HL-60 (cell line): Measurements from ENCODE around the gene LYPD1.

Experiments used
- DNase-seq, 2 experiments: peaks; one replicate each; pipeline ENCODE4 v3.0.0-alpha.2; 2010 to 2020; ENCODE audit warnings: low read depth in 1 of 2, low spot score in 1 of 2
- H3K27ac ChIP-seq: fragments of 250-450 bp; sonication (Bioruptor Pico); replicated peaks from 2 replicates; pipeline ENCODE4 v1.5.1; 2020; ENCODE audit warnings: mild to moderate bottlenecking, moderate library complexity
- H3K27me3 ChIP-seq: fragments of 250-450 bp; sonication (Bioruptor Pico); 2 replicates; pipeline ENCODE4 v1.5.1; 2021; ENCODE audit warnings: mild to moderate bottlenecking, moderate library complexity; ENCODE audit not compliant: insufficient read depth, poor library complexity, severe bottlenecking
- H3K4me3 ChIP-seq: replicated peaks from 2 replicates; pipeline ENCODE4 v1.5.1; 2011; ENCODE audit warnings: mild to moderate bottlenecking, control low read depth, low read length; ENCODE audit not compliant: insufficient read depth
- GABPA ChIP-seq: IDR thresholded peaks from 2 replicates; pipeline ENCODE4 v1.6.1; 2012; ENCODE audit warnings: low read depth
- POLR2AphosphoS5 ChIP-seq: IDR thresholded peaks from 2 replicates; pipeline ENCODE4 v1.6.1; 2012; ENCODE audit warnings: low read depth
- SPI1 ChIP-seq: IDR thresholded peaks from 2 replicates; pipeline ENCODE4 v1.6.1; 2012; ENCODE audit warnings: low read depth, mild to moderate bottlenecking, borderline replicate concordance
- long read RNA-seq: library from polyadenylated mRNA; unstranded; transcript quantifications from one replicate; pipeline ENCODE4 v2.0.0, GENCODE V29; 2020
- TF ChIP-seq, protein P1 (sequence below): IDR thresholded peaks from 2 replicates; pipeline ENCODE4 v1.6.1; 2012; ENCODE audit warnings: low read depth; ENCODE audit not compliant: insufficient replicate concordance
- TF ChIP-seq, protein P2 (sequence below): IDR thresholded peaks from one replicate; pipeline ENCODE4 v1.5.1; 2011; ENCODE audit warnings: low read length, control low read depth, inconsistent platforms; ENCODE audit not compliant: insufficient read depth

The LYPD1 gene, protein sequence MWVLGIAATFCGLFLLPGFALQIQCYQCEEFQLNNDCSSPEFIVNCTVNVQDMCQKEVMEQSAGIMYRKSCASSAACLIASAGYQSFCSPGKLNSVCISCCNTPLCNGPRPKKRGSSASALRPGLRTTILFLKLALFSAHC
- long read RNA-seq, partial matches to known transcripts = 0 of 1 reads
- long read RNA-seq, other reads (novel, unspliced or antisense) = 1 of 1 reads

DNA sequence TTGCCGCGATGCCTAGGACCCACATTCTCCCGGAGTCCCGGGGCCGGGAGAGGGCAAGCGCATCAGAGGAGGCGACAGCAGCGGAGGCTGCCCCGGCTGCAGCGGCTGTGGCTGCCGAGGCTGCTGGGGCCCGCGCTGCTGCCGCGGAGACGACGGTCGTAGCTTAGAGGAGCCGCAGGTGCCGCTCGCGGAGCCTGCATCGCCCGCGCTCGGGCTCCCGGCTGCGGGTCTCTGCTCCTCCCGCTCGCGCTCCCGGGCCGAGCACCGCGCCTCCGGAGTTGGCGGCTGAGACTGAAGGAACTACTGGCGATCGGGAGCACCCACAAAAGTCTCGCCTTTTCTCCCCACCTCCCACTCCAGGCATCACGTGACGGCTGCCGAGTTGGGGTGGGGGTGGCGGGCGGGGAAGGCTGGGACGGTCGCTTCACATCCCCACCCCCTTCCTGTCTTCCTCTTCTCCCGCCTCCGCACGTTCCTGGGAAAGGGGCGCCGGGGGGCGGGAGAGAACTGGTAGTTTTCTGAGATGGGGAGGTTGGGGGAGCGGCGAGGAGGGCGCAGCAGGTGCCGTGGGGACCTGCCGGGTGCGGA is at the start of gene LYPD1:
LYPD1 (minus strand) TSS at position 298 of the 588 bp plus-strand sequence; CDS start at position 25, 273 bp downstream.
- Histone ChIP-seq H3K4me3 (no peak within 1 kb of the TSS), H3K27me3 (peaks cover 46% of the 10 kb centered on the region), H3K27ac (no peak within 1 kb of the TSS)
- TF ChIP-seq, protein P1, sequence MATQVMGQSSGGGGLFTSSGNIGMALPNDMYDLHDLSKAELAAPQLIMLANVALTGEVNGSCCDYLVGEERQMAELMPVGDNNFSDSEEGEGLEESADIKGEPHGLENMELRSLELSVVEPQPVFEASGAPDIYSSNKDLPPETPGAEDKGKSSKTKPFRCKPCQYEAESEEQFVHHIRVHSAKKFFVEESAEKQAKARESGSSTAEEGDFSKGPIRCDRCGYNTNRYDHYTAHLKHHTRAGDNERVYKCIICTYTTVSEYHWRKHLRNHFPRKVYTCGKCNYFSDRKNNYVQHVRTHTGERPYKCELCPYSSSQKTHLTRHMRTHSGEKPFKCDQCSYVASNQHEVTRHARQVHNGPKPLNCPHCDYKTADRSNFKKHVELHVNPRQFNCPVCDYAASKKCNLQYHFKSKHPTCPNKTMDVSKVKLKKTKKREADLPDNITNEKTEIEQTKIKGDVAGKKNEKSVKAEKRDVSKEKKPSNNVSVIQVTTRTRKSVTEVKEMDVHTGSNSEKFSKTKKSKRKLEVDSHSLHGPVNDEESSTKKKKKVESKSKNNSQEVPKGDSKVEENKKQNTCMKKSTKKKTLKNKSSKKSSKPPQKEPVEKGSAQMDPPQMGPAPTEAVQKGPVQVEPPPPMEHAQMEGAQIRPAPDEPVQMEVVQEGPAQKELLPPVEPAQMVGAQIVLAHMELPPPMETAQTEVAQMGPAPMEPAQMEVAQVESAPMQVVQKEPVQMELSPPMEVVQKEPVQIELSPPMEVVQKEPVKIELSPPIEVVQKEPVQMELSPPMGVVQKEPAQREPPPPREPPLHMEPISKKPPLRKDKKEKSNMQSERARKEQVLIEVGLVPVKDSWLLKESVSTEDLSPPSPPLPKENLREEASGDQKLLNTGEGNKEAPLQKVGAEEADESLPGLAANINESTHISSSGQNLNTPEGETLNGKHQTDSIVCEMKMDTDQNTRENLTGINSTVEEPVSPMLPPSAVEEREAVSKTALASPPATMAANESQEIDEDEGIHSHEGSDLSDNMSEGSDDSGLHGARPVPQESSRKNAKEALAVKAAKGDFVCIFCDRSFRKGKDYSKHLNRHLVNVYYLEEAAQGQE = no peak
- TF ChIP-seq POLR2AphosphoS5 = no peak
- no peak for TF ChIP-seq GABPA
- no peak for TF ChIP-seq SPI1
- TF ChIP-seq, protein P2, sequence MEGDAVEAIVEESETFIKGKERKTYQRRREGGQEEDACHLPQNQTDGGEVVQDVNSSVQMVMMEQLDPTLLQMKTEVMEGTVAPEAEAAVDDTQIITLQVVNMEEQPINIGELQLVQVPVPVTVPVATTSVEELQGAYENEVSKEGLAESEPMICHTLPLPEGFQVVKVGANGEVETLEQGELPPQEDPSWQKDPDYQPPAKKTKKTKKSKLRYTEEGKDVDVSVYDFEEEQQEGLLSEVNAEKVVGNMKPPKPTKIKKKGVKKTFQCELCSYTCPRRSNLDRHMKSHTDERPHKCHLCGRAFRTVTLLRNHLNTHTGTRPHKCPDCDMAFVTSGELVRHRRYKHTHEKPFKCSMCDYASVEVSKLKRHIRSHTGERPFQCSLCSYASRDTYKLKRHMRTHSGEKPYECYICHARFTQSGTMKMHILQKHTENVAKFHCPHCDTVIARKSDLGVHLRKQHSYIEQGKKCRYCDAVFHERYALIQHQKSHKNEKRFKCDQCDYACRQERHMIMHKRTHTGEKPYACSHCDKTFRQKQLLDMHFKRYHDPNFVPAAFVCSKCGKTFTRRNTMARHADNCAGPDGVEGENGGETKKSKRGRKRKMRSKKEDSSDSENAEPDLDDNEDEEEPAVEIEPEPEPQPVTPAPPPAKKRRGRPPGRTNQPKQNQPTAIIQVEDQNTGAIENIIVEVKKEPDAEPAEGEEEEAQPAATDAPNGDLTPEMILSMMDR = no peak
- DNase-seq = no peak

DNA sequence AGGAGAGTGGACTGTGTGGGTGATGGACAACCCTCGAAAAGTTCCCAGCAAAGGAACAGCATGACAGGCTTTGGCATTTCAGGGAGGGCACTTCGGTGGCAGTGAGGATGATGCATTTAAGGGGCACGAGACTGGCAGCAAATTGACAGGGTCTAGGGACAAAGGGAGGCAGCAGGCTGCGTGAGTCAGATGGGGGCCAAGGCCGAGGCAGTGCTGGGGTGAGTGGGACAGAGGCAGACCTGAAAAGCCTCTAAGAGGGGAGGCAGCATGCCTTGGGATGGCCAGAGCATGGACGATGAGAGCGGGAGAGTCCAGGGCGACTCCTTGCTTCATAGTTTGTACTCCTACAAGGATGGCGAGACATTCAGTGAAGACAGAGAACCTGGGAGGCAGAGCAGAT is 49.5 kb upstream of the LYPD1 start:
- Histone ChIP-seq H3K27ac (no peak overlapping the region), H3K4me3 (no peak overlapping the region), H3K27me3 (no peaks in the 10 kb centered on the region)
- no peak for DNase-seq
- TF ChIP-seq POLR2AphosphoS5 = no peak
- no peak for TF ChIP-seq SPI1
- no peak for TF ChIP-seq GABPA
- TF ChIP-seq, protein P1 = no peak
- TF ChIP-seq, protein P2 = no peak

DNA sequence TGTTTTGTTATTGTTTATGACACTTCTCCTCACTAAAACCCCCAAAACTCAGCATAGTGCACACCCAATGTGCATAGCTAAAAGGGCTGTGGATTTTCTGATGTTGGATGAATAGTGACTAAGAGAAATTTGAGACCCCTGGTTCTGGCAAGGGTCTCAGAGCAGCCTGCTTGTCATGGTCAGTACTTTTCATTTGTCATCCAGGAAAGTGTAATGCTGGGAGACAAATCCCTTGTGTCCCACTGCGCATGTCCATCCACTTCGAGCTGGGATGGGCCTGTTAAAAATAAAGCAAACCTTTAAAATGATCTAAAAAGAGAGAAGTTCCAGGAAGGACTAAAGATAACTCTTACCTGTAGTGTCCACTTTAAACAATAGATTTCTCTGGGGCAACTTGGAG is 46.9 kb upstream of the LYPD1 start:
- H3K27ac ChIP-seq = no peak overlapping the region
- H3K27me3 ChIP-seq = no peaks in the 10 kb centered on the region
- no peak for TF ChIP-seq GABPA
- TF ChIP-seq, protein P1 = no peak
- TF ChIP-seq POLR2AphosphoS5 = no peak
- no peak for TF ChIP-seq SPI1
- TF ChIP-seq, protein P2 = no peak
- no peak for DNase-seq
- no peak overlapping the region for H3K4me3 ChIP-seq
